ENCODE results near the gene C9orf43. TPM values are rescaled to one million over a fixed set of nuclear protein-coding genes. Genes with fewer than 3 reads are reported as not detected.

Gene C9orf43
- total RNA-seq (2022; extraction: Qiagen RNA extraction): 0.53 to 0.88 TPM (median 0.65 TPM) in 5 replicates

GRCh38 chr9:113410207-113410864 lies at the start of gene C9orf43, which contains the start of gene POLE3:
Gene C9orf43 (plus strand): TSS chr9:113410747. CDS start chr9:113413494, 2,747 bp downstream.
Gene POLE3 (minus strand): TSS chr9:113410675. CDS start chr9:113410293, 382 bp downstream.

GRCh38 chr9:113376634-113377567 lies 33.6 kb upstream of the C9orf43 start, which contains the start of gene HDHD3:
Gene HDHD3 (minus strand): TSS chr9:113376986. CDS start chr9:113374354, 2,632 bp downstream.

GRCh38 chr9:113401027-113401792 lies 9.3 kb upstream of the C9orf43 start, which contains the start of gene ALAD:
Gene ALAD (minus strand): TSS chr9:113401284. CDS start chr9:113393559, 7,725 bp downstream.

GRCh38 chr9:113463418-113464285 lies 53.1 kb downstream of the C9orf43 start, which contains the start of gene RGS3:
Gene RGS3 (plus strand): TSS chr9:113463727. CDS start chr9:113463803, 76 bp downstream.

Other genes with a start within 250 kb of the C9orf43 start
- gene FKBP15, start 189.5 kb upstream of the C9orf43 start, total RNA-seq (2022; extraction: Qiagen RNA extraction): 17.1 to 18.6 TPM (median 18.0 TPM) in 5 replicates
- 19.1 to 21.7 TPM (median 20.5 TPM) in 5 replicates for gene SLC31A1, start 189.2 kb upstream of the C9orf43 start, total RNA-seq (2022; extraction: Qiagen RNA extraction)
- gene CDC26, start 135.2 kb upstream of the C9orf43 start, total RNA-seq (2022; extraction: Qiagen RNA extraction): 42.9 to 71.8 TPM (median 48.8 TPM) in 5 replicates
- 55.1 to 61.9 TPM (median 55.6 TPM) in 5 replicates for gene PRPF4, start 135.1 kb upstream of the C9orf43 start, total RNA-seq (2022; extraction: Qiagen RNA extraction)
- 0.15 TPM in 1 of 5 replicates, not detected in the others for gene RNF183, start 107.4 kb upstream of the C9orf43 start, total RNA-seq (2022; extraction: Qiagen RNA extraction)
- 0.95 to 1.4 TPM (median 1.1 TPM) in 5 replicates for gene WDR31, start 70.5 kb upstream of the C9orf43 start, total RNA-seq (2022; extraction: Qiagen RNA extraction)
- 0.08 to 0.12 TPM (median 0.09 TPM) in 3 of 5 replicates, not detected in the others for gene BSPRY, start 61.2 kb upstream of the C9orf43 start, total RNA-seq (2022; extraction: Qiagen RNA extraction)
- gene HDHD3, start 33.8 kb upstream of the C9orf43 start, total RNA-seq (2022; extraction: Qiagen RNA extraction): 21.9 to 27.5 TPM (median 25.6 TPM) in 5 replicates
- 13.5 to 17.8 TPM (median 15.9 TPM) in 5 replicates for gene ALAD, start 9.5 kb upstream of the C9orf43 start, total RNA-seq (2022; extraction: Qiagen RNA extraction)
- gene POLE3, start 72 bp upstream of the C9orf43 start, total RNA-seq (2022; extraction: Qiagen RNA extraction): 108 to 128 TPM (median 112 TPM) in 5 replicates
- 21.7 to 26.2 TPM (median 23.8 TPM) in 5 replicates for gene RGS3, start 53.0 kb downstream of the C9orf43 start, total RNA-seq (2022; extraction: Qiagen RNA extraction)